NCI-H524 treated with DMSO at 0.1 percent for 48 hours (cell line): ENCODE measurements around the gene METAP1.
"Not testable (repeated sequence)": the region's sequence is repeated elsewhere in the genome, so short reads cannot be mapped to it uniquely, and the experiment has no call there.

ENCODE experiments used
- DNase-seq: peaks from one replicate; lab custom pipeline; 2025; lab: John Stamatoyannopoulos, UW

The METAP1 gene

GRCh38 chr4:98997166-98997565, 1.6 kb downstream of the METAP1 start:
- DNase-seq, result no peak

- DNase-seq, result no peak
These were observed 3.0 kb downstream of the METAP1 start for GRCh38 chr4:98998551-98998950.

GRCh38 chr4:99002279-99002678, 6.8 kb downstream of the METAP1 start:
- DNase-seq, result no peak

- no peak for DNase-seq
These were observed 12.5 kb downstream of the METAP1 start for GRCh38 chr4:99008051-99008450.

GRCh38 chr4:99011910-99012309, 16.4 kb downstream of the METAP1 start:
- no peak for DNase-seq

GRCh38 chr4:99013402-99013843, 17.9 kb downstream of the METAP1 start:
- no peak for DNase-seq

- no peak for DNase-seq
These were observed 18.5 kb downstream of the METAP1 start for GRCh38 chr4:99013884-99014523.

GRCh38 chr4:99021386-99021785, 25.9 kb downstream of the METAP1 start:
- no peak for DNase-seq

GRCh38 chr4:99022566-99022965, 27.0 kb downstream of the METAP1 start:
- no peak for DNase-seq

- not testable (repeated sequence) for DNase-seq
These were observed 28.3 kb downstream of the METAP1 start for GRCh38 chr4:99023800-99024251.

- DNase-seq, result peak; percentile 6
These were observed 29.2 kb downstream of the METAP1 start for GRCh38 chr4:99024481-99025275.

- DNase-seq, result no peak
These were observed 30.0 kb downstream of the METAP1 start for GRCh38 chr4:99025506-99025905.

GRCh38 chr4:99027304-99027703, 31.8 kb downstream of the METAP1 start:
- no peak for DNase-seq

- DNase-seq, result no peak
These were observed 32.7 kb downstream of the METAP1 start for GRCh38 chr4:99028187-99028586.

- no peak for DNase-seq
These were observed 33.7 kb downstream of the METAP1 start for GRCh38 chr4:99029018-99029735.

GRCh38 chr4:99029852-99030251, 34.3 kb downstream of the METAP1 start:
- DNase-seq, result no peak

- no peak for DNase-seq
These were observed 38.4 kb downstream of the METAP1 start for GRCh38 chr4:99033956-99034355.

- no peak for DNase-seq
These were observed 42.7 kb downstream of the METAP1 start for GRCh38 chr4:99038213-99038612.

GRCh38 chr4:99043346-99043745, 47.8 kb downstream of the METAP1 start:
- no peak for DNase-seq

GRCh38 chr4:99047710-99048109, 52.2 kb downstream of the METAP1 start:
- no peak for DNase-seq

GRCh38 chr4:99052902-99053301, 57.4 kb downstream of the METAP1 start:
- DNase-seq, result no peak

- DNase-seq, result no peak
These were observed 59.0 kb downstream of the METAP1 start for GRCh38 chr4:99054428-99054994.
